CD14-positive monocyte (primary cell): Measurements from ENCODE around the gene CAMKK2. TPM values are rescaled to one million over a fixed set of nuclear protein-coding genes. Genes with fewer than 3 reads are reported as not detected.

ENCODE experiments used
- DNase-seq, 3 donors: peaks; one replicate each; pipeline ENCODE4 v3.0.0-alpha.2; 2011 to 2022
- H2AFZ ChIP-seq: 2 replicates; pipeline ENCODE4 v1.6.0; 2012; ENCODE audit warnings: mild to moderate bottlenecking, low read depth, low read length, inconsistent platforms; ENCODE audit not compliant: insufficient read depth, poor library complexity, severe bottlenecking
- H3K27ac ChIP-seq, 2 donors: 1 replicate in 1 of 2; 2 replicates in 1 of 2; pipeline ENCODE4 v1.5.1; 2012 to 2013; ENCODE audit warnings: low read length in 2 of 2, control low read depth in 1 of 2, inconsistent platforms in 1 of 2, low read depth in 1 of 2, mild to moderate bottlenecking in 1 of 2
- H3K27me3 ChIP-seq, 2 donors: one replicate each; pipeline versions ENCODE4 v1.6.0 to v1.6.1; 2011 to 2013; ENCODE audit warnings: low read length in 2 of 2; ENCODE audit not compliant: control insufficient read depth in 2 of 2, insufficient read depth in 2 of 2
- H3K36me3 ChIP-seq, 2 donors: replicated peaks in 1 of 2; 1 replicate in 1 of 2; 2 replicates in 1 of 2; pipeline versions ENCODE4 v1.5.1 to v1.6.1; 2012 to 2013; ENCODE audit warnings: low read length in 2 of 2, control low read depth in 1 of 2, inconsistent platforms in 1 of 2, mild to moderate bottlenecking in 1 of 2; ENCODE audit not compliant: insufficient read depth in 2 of 2, control insufficient read depth in 1 of 2
- H3K4me1 ChIP-seq, 2 donors: 1 replicate in 1 of 2; 2 replicates in 1 of 2; pipeline versions ENCODE4 v1.5.1 to v1.6.1; 2012 to 2013; ENCODE audit warnings: low read length in 2 of 2, control low read depth in 1 of 2, inconsistent platforms in 1 of 2, mild to moderate bottlenecking in 1 of 2, moderate library complexity in 1 of 2; ENCODE audit not compliant: insufficient read depth in 2 of 2, control insufficient read depth in 1 of 2
- H3K4me2 ChIP-seq: replicated peaks from 2 replicates; pipeline ENCODE3; 2012; ENCODE audit warnings: low read length, moderate library complexity, mild to moderate bottlenecking; ENCODE audit not compliant: poor library complexity, severe bottlenecking; ENCODE audit errors: extremely low read depth
- H3K4me3 ChIP-seq, 3 experiments: fragments of 200-600 bp in 1 of 3; sonication (generic) in 1 of 3; replicated peaks in 1 of 3; 1 replicate in 2 of 3; 2 replicates in 1 of 3; pipeline ENCODE4 v1.5.1; 2011 to 2013; ENCODE audit warnings: low read length in 3 of 3, mild to moderate bottlenecking in 3 of 3, control low read depth in 2 of 3, low read depth in 2 of 3, inconsistent platforms in 1 of 3, moderate library complexity in 1 of 3
- H3K79me2 ChIP-seq: 2 replicates; pipeline ENCODE4 v1.6.0; 2012; ENCODE audit warnings: mild to moderate bottlenecking, control low read depth, inconsistent platforms, low read length, moderate library complexity; ENCODE audit not compliant: insufficient read depth
- H3K9ac ChIP-seq: 2 replicates; pipeline ENCODE4 v1.6.0; 2017; ENCODE audit warnings: low read length, mild to moderate bottlenecking; ENCODE audit not compliant: insufficient read depth, poor library complexity, severe bottlenecking
- H3K9me3 ChIP-seq, 2 donors: replicated peaks in 1 of 2; 1 replicate in 1 of 2; 2 replicates in 1 of 2; pipeline versions ENCODE4 v1.5.1 to v1.6.1; 2012 to 2013; ENCODE audit warnings: low read length in 2 of 2, control low read depth in 1 of 2; ENCODE audit not compliant: control insufficient read depth in 1 of 2, insufficient read depth in 1 of 2
- H4K20me1 ChIP-seq: 2 replicates; pipeline ENCODE4 v1.6.0; 2012; ENCODE audit warnings: mild to moderate bottlenecking, low read length, control low read depth, moderate library complexity; ENCODE audit not compliant: insufficient read depth
- H3K27ac Mint-ChIP-seq, 7 donors: one replicate each; pipeline ENCODE4 v1.8.0; 2020; ENCODE audit warnings: mild to moderate bottlenecking in 7 of 7, mixed read lengths in 7 of 7, moderate library complexity in 6 of 7, inconsistent platforms in 2 of 7
- H3K27me3 Mint-ChIP-seq, 3 donors: one replicate each; pipeline ENCODE4 v1.8.0; 2021 to 2022; ENCODE audit warnings: low read depth in 3 of 3, mild to moderate bottlenecking in 3 of 3, mixed read lengths in 3 of 3, moderate library complexity in 3 of 3, inconsistent platforms in 1 of 3
- H3K36me3 Mint-ChIP-seq, 2 donors: one replicate each; pipeline ENCODE4 v1.8.0; 2020; ENCODE audit warnings: mixed read lengths in 2 of 2, inconsistent platforms in 1 of 2, mild to moderate bottlenecking in 1 of 2
- H3K4me1 Mint-ChIP-seq: one replicate; pipeline ENCODE4 v1.8.0; 2020; ENCODE audit warnings: mild to moderate bottlenecking, mixed read lengths
- H3K4me3 Mint-ChIP-seq, 2 donors: one replicate each; pipeline ENCODE4 v1.8.0; 2020; ENCODE audit warnings: mild to moderate bottlenecking in 2 of 2, mixed read lengths in 2 of 2, moderate library complexity in 1 of 2
- H3K9me3 Mint-ChIP-seq, 7 donors: one replicate each; pipeline ENCODE4 v1.8.0; 2020 to 2022; ENCODE audit warnings: mixed read lengths in 7 of 7, mild to moderate bottlenecking in 6 of 7, moderate library complexity in 6 of 7, inconsistent platforms in 2 of 7
- CTCF ChIP-seq: fragments of 200-600 bp; IDR thresholded peaks from one replicate; pipeline ENCODE4 v1.8.0; 2022; ENCODE audit warnings: antibody characterized with exemption, mild to moderate bottlenecking
- WGBS: methylation state at CpG from one replicate; pipeline ENCODE4 v1.1.5; 2013; ENCODE audit warnings: missing lambda C conversion rate; ENCODE audit not compliant: insufficient coverage; 5-methylcytosine and 5-hydroxymethylcytosine counted together
- intact Hi-C, 2 donors: fragments of 100-400 bp; cut with micrococcal nuclease; formaldehyde crosslinking; loops; one replicate each; pipeline versions ENCODE4 v1.15.0 to v1.15.1; 2023
- polyA plus RNA-seq, 3 donors: library from polyadenylated mRNA; depleted of rRNA in 1 of 3; unstranded in 2 of 3; stranded (reverse) in 1 of 3; fragments of 300-500 nt in 2 of 3; fragments of >200 nt in 1 of 3; fragmentation: Illumina TruSeq in 2 of 3; gene quantifications; 1 replicate in 2 of 3; 2 replicates in 1 of 3; pipeline ENCODE4 v1.2.3, GENCODE V29; 2012 to 2021

CAMKK2 gene
- polyA plus RNA-seq, 3 donors = 55.6 to 71.4 (median 71.0) TPM

- Histone ChIP-seq H3K79me2 (peaks cover 88% of the 10 kb centered on the region), H4K20me1 (peaks cover 72% of the 10 kb centered on the region), H3K9ac (no peak overlapping the region), H3K27me3 (no peaks in the 10 kb centered on the region), H3K4me2 (peak overlapping the region; percentile 86), H3K4me3 (peak overlapping the region in 1 of 3 experiments; percentile 90), H3K4me1 (peaks cover 67 to 87% of the 10 kb centered on the region in 2 donors), H3K9me3 (no peaks in the 10 kb centered on the region), H3K27ac (peak overlapping the region; percentile 81 to 91), H3K36me3 (peaks cover 0 to 23% of the 10 kb centered on the region in 2 donors), H2AFZ (no peak overlapping the region)
- peaks cover 0 to 3% (median 0%) of the 10 kb centered on the region in 7 donors for H3K9me3 Mint-ChIP-seq
- TF ChIP-seq CTCF = no peak
- peak; percentile 16 to 55 (median 26) for DNase-seq
- peak overlapping the region; percentile 90 to 98 (median 94) for H3K27ac Mint-ChIP-seq
- H3K4me3 Mint-ChIP-seq = peak overlapping the region; percentile 55 to 60
- peaks cover 0 to 2% (median 1%) of the 10 kb centered on the region in 3 donors for H3K27me3 Mint-ChIP-seq
- H3K4me1 Mint-ChIP-seq = peaks cover 71% of the 10 kb centered on the region
- peaks cover 22 to 33% of the 10 kb centered on the region in 2 donors for H3K36me3 Mint-ChIP-seq
- intact Hi-C loops = loop anchor here in 1 of 2 donors (2.0 kb wide), 1 partner anchor 15 kb away; no protein-coding TSS in a partner anchor
- WGBS = 11% methylated on average over 1 of the region's 4 CpGs
Measured at GRCh38 chr12:121293603-121294002, 2.9 kb downstream of the CAMKK2 start.

- peaks cover 3 to 27% of the 10 kb centered on the region in 2 donors for H3K36me3 ChIP-seq
- H3K79me2 ChIP-seq = peaks cover 99% of the 10 kb centered on the region
- H3K4me1 ChIP-seq = peaks cover 82 to 95% of the 10 kb centered on the region in 2 donors
- no peaks in the 10 kb centered on the region for H3K27me3 ChIP-seq
- Mint-ChIP-seq H3K4me1 (peaks cover 93% of the 10 kb centered on the region), H3K27me3 (peaks cover 0 to 2% (median 1%) of the 10 kb centered on the region in 3 donors), H3K27ac (peak overlapping the region in 6 of 7 donors; percentile 17 to 97 (median 86)), H3K36me3 (peaks cover 29 to 46% of the 10 kb centered on the region in 2 donors), H3K9me3 (no peaks in the 10 kb centered on the region), H3K4me3 (no peak overlapping the region)
- no peak for TF ChIP-seq CTCF
- no peak overlapping the region for H3K4me3 ChIP-seq
- intact Hi-C loops = no loop called here
- no peak overlapping the region for H3K9ac ChIP-seq
- no peaks in the 10 kb centered on the region for H3K9me3 ChIP-seq
- H3K27ac ChIP-seq = peak overlapping the region in 1 of 2 donors; percentile 91
- no peak for DNase-seq
- no peak overlapping the region for H2AFZ ChIP-seq
- H4K20me1 ChIP-seq = peaks cover 95% of the 10 kb centered on the region
- WGBS = 93% methylated on average over 2 of the region's 5 CpGs
- H3K4me2 ChIP-seq = no peak overlapping the region
Measured at GRCh38 chr12:121290410-121290809, 6.1 kb downstream of the CAMKK2 start.
